ENCODE measurements around the gene SLC26A11. TPM values are rescaled to one million over a fixed set of nuclear protein-coding genes. Genes with fewer than 3 reads are reported as not detected.
A peak's percentile ranks its signal among the peaks of the same experiment; 100 is the strongest.
"Not testable (repeated sequence)": the region's sequence is repeated elsewhere in the genome, so short reads cannot be mapped to it uniquely, and the experiment has no call there.

Gene SLC26A11
- total and polyA plus RNA-seq, 2 donors from 2014 or later = 11.3 to 24.5 TPM

- H3K27me3 ChIP-seq (ENCODE audit: control insufficient read depth, insufficient read depth, low read length) = no peaks in the 10 kb centered on the region
- no peaks in the 10 kb centered on the region for H3K9me3 ChIP-seq (ENCODE audit: control insufficient read depth in 2 of 3, insufficient read depth in 1 of 3, low read length in 3 of 3)
- intact Hi-C loops (cut with DNase I) = no loop called here
- H3K36me3 ChIP-seq (ENCODE audit: control insufficient read depth in 2 of 3, insufficient read depth in 3 of 3, low read length in 3 of 3) = peaks cover 0 to 8% (median 6%) of the 10 kb centered on the region in 3 donors
- no peak overlapping the region for H3K27ac ChIP-seq (ENCODE audit: low read depth in 2 of 2, low read length in 2 of 2)
- no peak overlapping the region for H3K4me3 ChIP-seq (ENCODE audit: low read length in 3 of 3)
- no peak for DNase-seq
- FAIRE-seq = no peak
- no peak overlapping the region for H3K9ac ChIP-seq (ENCODE audit: low read length in 3 of 3)
- TF ChIP-seq CTCF (IDR thresholded peaks at IDR 0.05; ENCODE audit: borderline replicate concordance, extremely low read depth, insufficient read depth) = no peak
- peaks cover 0 to 15% (median 12%) of the 10 kb centered on the region in 3 donors for H3K4me1 ChIP-seq (ENCODE audit: control insufficient read depth in 2 of 3, insufficient read depth in 2 of 3, low read depth in 1 of 3, low read length in 3 of 3)
Observed at GRCh38 chr17:80274331-80274730, 54.1 kb downstream of the SLC26A11 start.

- no peaks in the 10 kb centered on the region for H3K9me3 ChIP-seq (ENCODE audit: control insufficient read depth in 2 of 3, insufficient read depth in 1 of 3, low read length in 3 of 3)
- peaks cover 0 to 8% (median 2%) of the 10 kb centered on the region in 3 donors for H3K36me3 ChIP-seq (ENCODE audit: control insufficient read depth in 2 of 3, insufficient read depth in 3 of 3, low read length in 3 of 3)
- no peak overlapping the region for H3K27ac ChIP-seq (ENCODE audit: low read depth in 2 of 2, low read length in 2 of 2)
- FAIRE-seq (no peak), DNase-seq (no peak)
- peaks cover 0 to 10% (median 9%) of the 10 kb centered on the region in 3 donors for H3K4me1 ChIP-seq (ENCODE audit: control insufficient read depth in 2 of 3, insufficient read depth in 2 of 3, low read depth in 1 of 3, low read length in 3 of 3)
- no peak for TF ChIP-seq CTCF (IDR thresholded peaks at IDR 0.05; ENCODE audit: borderline replicate concordance, extremely low read depth, insufficient read depth)
- no peak overlapping the region for H3K9ac ChIP-seq (ENCODE audit: low read length in 3 of 3)
- H3K27me3 ChIP-seq (ENCODE audit: control insufficient read depth, insufficient read depth, low read length) = no peaks in the 10 kb centered on the region
- no peak overlapping the region for H3K4me3 ChIP-seq (ENCODE audit: low read length in 3 of 3)
- intact Hi-C loops (cut with DNase I) = no loop called here
Observed at GRCh38 chr17:80274871-80275449, 54.7 kb downstream of the SLC26A11 start.

- DNase-seq; H3K9ac ChIP-seq (ENCODE audit: low read length in 3 of 3); H3K4me1 ChIP-seq (ENCODE audit: control insufficient read depth in 2 of 3, insufficient read depth in 2 of 3, low read depth in 1 of 3, low read length in 3 of 3); H3K27me3 ChIP-seq (ENCODE audit: control insufficient read depth, insufficient read depth, low read length); H3K4me3 ChIP-seq (ENCODE audit: low read length in 3 of 3); H3K36me3 ChIP-seq (ENCODE audit: control insufficient read depth in 2 of 3, insufficient read depth in 3 of 3, low read length in 3 of 3); H3K27ac ChIP-seq (ENCODE audit: low read depth in 2 of 2, low read length in 2 of 2); FAIRE-seq; intact Hi-C loops (cut with DNase I); H3K9me3 ChIP-seq (ENCODE audit: control insufficient read depth in 2 of 3, insufficient read depth in 1 of 3, low read length in 3 of 3): not testable (repeated sequence)
Observed at GRCh38 chr17:80275857-80276256, 55.6 kb downstream of the SLC26A11 start.

- intact Hi-C loops (cut with DNase I) = no loop called here
- FAIRE-seq (no peak), DNase-seq (peak in 1 of 5 donors; percentile 74)
- H3K27me3 ChIP-seq (ENCODE audit: control insufficient read depth, insufficient read depth, low read length) = no peaks in the 10 kb centered on the region
- H3K4me1 ChIP-seq (ENCODE audit: control insufficient read depth in 2 of 3, insufficient read depth in 2 of 3, low read depth in 1 of 3, low read length in 3 of 3) = peaks cover 0 to 6% (median 0%) of the 10 kb centered on the region in 3 donors
- no peak overlapping the region for H3K9ac ChIP-seq (ENCODE audit: low read length in 3 of 3)
- H3K36me3 ChIP-seq (ENCODE audit: control insufficient read depth in 2 of 3, insufficient read depth in 3 of 3, low read length in 3 of 3) = peaks cover 0 to 12% (median 2%) of the 10 kb centered on the region in 3 donors
- no peak overlapping the region for H3K4me3 ChIP-seq (ENCODE audit: low read length in 3 of 3)
- peak overlapping the region in 1 of 2 donors; percentile 3 for H3K27ac ChIP-seq (ENCODE audit: low read depth in 2 of 2, low read length in 2 of 2)
- no peak for TF ChIP-seq CTCF (IDR thresholded peaks at IDR 0.05; ENCODE audit: borderline replicate concordance, extremely low read depth, insufficient read depth)
- H3K9me3 ChIP-seq (ENCODE audit: control insufficient read depth in 2 of 3, insufficient read depth in 1 of 3, low read length in 3 of 3) = no peaks in the 10 kb centered on the region
Observed at GRCh38 chr17:80277751-80278671, 57.8 kb downstream of the SLC26A11 start.

Data from kidney (tissue), 14 donors.